ENCODE results near the gene KHNYN.
"Not testable (repeated sequence)": the region's sequence is repeated elsewhere in the genome, so short reads cannot be mapped to it uniquely, and the experiment has no call there.

The KHNYN gene

GRCh38 chr14:24437736-24438067 lies 7.9 kb downstream of the KHNYN start:
- no peak for DNase-seq (ENCODE audit: low spot score)

GRCh38 chr14:24438223-24439097 lies 8.7 kb downstream of the KHNYN start:
- no peak for DNase-seq (ENCODE audit: low spot score)

GRCh38 chr14:24439257-24439656 lies 9.5 kb downstream of the KHNYN start:
- no peak for DNase-seq (ENCODE audit: low spot score)

- no peak for DNase-seq (ENCODE audit: low spot score)
Observed at GRCh38 chr14:24439830-24440605, 10.3 kb downstream of the KHNYN start.

GRCh38 chr14:24440606-24441399 lies 11.0 kb downstream of the KHNYN start:
- no peak for DNase-seq (ENCODE audit: low spot score)

- no peak for DNase-seq (ENCODE audit: low spot score)
Observed at GRCh38 chr14:24441485-24441884, 11.7 kb downstream of the KHNYN start.

- DNase-seq (ENCODE audit: low spot score) = no peak
Observed at GRCh38 chr14:24441904-24442239, 12.1 kb downstream of the KHNYN start.

GRCh38 chr14:24442240-24443052 lies 12.7 kb downstream of the KHNYN start, which contains the start of gene SDR39U1:
SDR39U1 (minus strand) TSS chr14:24442776; CDS start chr14:24442769, 7 bp downstream.
- peak; percentile 99 for DNase-seq (ENCODE audit: low spot score)

GRCh38 chr14:24443053-24443665 lies 13.4 kb downstream of the KHNYN start:
- no peak for DNase-seq (ENCODE audit: low spot score)

- DNase-seq (ENCODE audit: low spot score) = not testable (repeated sequence)
Observed at GRCh38 chr14:24450828-24451227, 21.1 kb downstream of the KHNYN start.

- DNase-seq (ENCODE audit: low spot score) = no peak
Observed at GRCh38 chr14:24456980-24457379, 27.2 kb downstream of the KHNYN start.

GRCh38 chr14:24458736-24459135 lies 29.0 kb downstream of the KHNYN start:
- no peak for DNase-seq (ENCODE audit: low spot score)

- DNase-seq (ENCODE audit: low spot score) = no peak
Observed at GRCh38 chr14:24459331-24459730, 29.6 kb downstream of the KHNYN start.

GRCh38 chr14:24461336-24461735 lies 31.6 kb downstream of the KHNYN start:
- no peak for DNase-seq (ENCODE audit: low spot score)

GRCh38 chr14:24463017-24463883 lies 33.5 kb downstream of the KHNYN start:
- no peak for DNase-seq (ENCODE audit: low spot score)

- DNase-seq (ENCODE audit: low spot score) = no peak
Observed at GRCh38 chr14:24463884-24464785, 34.4 kb downstream of the KHNYN start.

- no peak for DNase-seq (ENCODE audit: low spot score)
Observed at GRCh38 chr14:24465368-24465767, 35.6 kb downstream of the KHNYN start.

- DNase-seq (ENCODE audit: low spot score) = no peak
Observed at GRCh38 chr14:24465805-24466204, 36.1 kb downstream of the KHNYN start.

GRCh38 chr14:24470450-24470849 lies 40.7 kb downstream of the KHNYN start:
- DNase-seq (ENCODE audit: low spot score) = not testable (repeated sequence)
